Activated naive CD8-positive, alpha-beta T cell treated with anti-CD3 and anti-CD28 coated beads, Interleukin-2, amount 10 ng/mL, durations not matched to agents 7 days and 5 days (primary cell): ENCODE measurements around the gene HEXD. TPM values are rescaled to one million over a fixed set of nuclear protein-coding genes. Genes with fewer than 3 reads are reported as not detected.
A peak's percentile ranks its signal among the peaks of the same experiment; 100 is the strongest.
"Not testable (repeated sequence)": the region's sequence is repeated elsewhere in the genome, so short reads cannot be mapped to it uniquely, and the experiment has no call there.

Source experiments
- ATAC-seq: fragments of 150-1000 bp; cut with Tn5 transposase; one replicate; pipeline ENCODE4 v1.10.0; 2021; ENCODE audit warnings: low read depth, moderate library complexity
- POLR2A ChIA-PET: fragments of 350-600 bp; sonication (Branson Sonifier 250); formaldehyde crosslinking; loops from one replicate; lab custom pipeline; 2021; ENCODE audit warnings: antibody characterized with exemption; lab: Charles Lee
- DNase-seq: peaks from one replicate; pipeline ENCODE4 v3.0.0; 2021
- H3K27ac Mint-ChIP-seq: one replicate; pipeline ENCODE4 v1.8.0; 2022; ENCODE audit warnings: mild to moderate bottlenecking, mixed read lengths
- H3K27me3 Mint-ChIP-seq: one replicate; pipeline ENCODE4 v1.8.0; 2022; ENCODE audit warnings: mild to moderate bottlenecking, moderate library complexity, mixed read lengths
- H3K36me3 Mint-ChIP-seq: one replicate; pipeline ENCODE4 v1.8.0; 2021; ENCODE audit warnings: mild to moderate bottlenecking, mixed read lengths
- H3K4me1 Mint-ChIP-seq: one replicate; pipeline ENCODE4 v1.8.0; 2021; ENCODE audit warnings: mixed read lengths
- H3K4me3 Mint-ChIP-seq: one replicate; pipeline ENCODE4 v1.8.0; 2022; ENCODE audit warnings: mild to moderate bottlenecking, moderate library complexity, mixed read lengths
- H3K9me3 Mint-ChIP-seq: one replicate; pipeline ENCODE4 v1.8.0; 2021; ENCODE audit warnings: mixed read lengths
- total RNA-seq, 2 experiments: library from RNA; stranded (reverse); gene quantifications; one replicate each; pipeline ENCODE4 v1.2.3, GENCODE V29; 2021

The HEXD gene
- total RNA-seq, 2 experiments from 2014 or later = 84.1 to 84.8 TPM

GRCh38 chr17:82458179-82458884, 40.2 kb downstream of the HEXD start, which contains the start of gene NARF:
Gene NARF, plus strand, starts transcription at chr17:82458741. Its CDS starts 63 bp downstream, at chr17:82458804.
- DNase-seq (peak; percentile 96), ATAC-seq (peak; percentile 97)
- Mint-ChIP-seq H3K36me3 (peaks cover 25% of the 10 kb centered on the region), H3K4me3 (peak within 1 kb of the TSS; percentile 79), H3K9me3 (no peaks in the 10 kb centered on the region), H3K27me3 (no peaks in the 10 kb centered on the region), H3K27ac (peak within 1 kb of the TSS; percentile 95), H3K4me1 (peaks cover 32% of the 10 kb centered on the region)
- POLR2A ChIA-PET = interaction anchor here (0.5 to 1.7 kb wide), 9 partner anchors 9 to 405 kb away, joined by 3 to 17 read pairs (median 3); partner anchors contain the start of gene CD7

GRCh38 chr17:82458885-82459424, 40.8 kb downstream of the HEXD start:
- Mint-ChIP-seq H3K36me3 (peaks cover 29% of the 10 kb centered on the region), H3K27me3 (no peaks in the 10 kb centered on the region), H3K4me3 (peak overlapping the region; percentile 79), H3K27ac (peak overlapping the region; percentile 88), H3K4me1 (peaks cover 32% of the 10 kb centered on the region), H3K9me3 (no peaks in the 10 kb centered on the region)
- no peak for ATAC-seq
- POLR2A ChIA-PET = interaction anchor here (1.0 kb wide), 1 partner anchor 9 kb away, joined by 4 read pairs; no protein-coding TSS in a partner anchor
- DNase-seq = no peak

GRCh38 chr17:82459936-82460335, 41.8 kb downstream of the HEXD start:
- ATAC-seq, H3K27ac Mint-ChIP-seq, H3K9me3 Mint-ChIP-seq, DNase-seq, H3K27me3 Mint-ChIP-seq: not testable (repeated sequence)
- H3K4me1 Mint-ChIP-seq = peaks cover 34% of the 10 kb centered on the region
- H3K36me3 Mint-ChIP-seq = peaks cover 28% of the 10 kb centered on the region
- POLR2A ChIA-PET = interaction anchor here (0.6 to 1.0 kb wide), 3 partner anchors 10 to 29 kb away, joined by 3 to 4 read pairs (median 3); no protein-coding TSS in a partner anchor
- peak overlapping the region; percentile 79 for H3K4me3 Mint-ChIP-seq

- no peak for ATAC-seq
- no peak for DNase-seq
- H3K27me3 Mint-ChIP-seq = no peaks in the 10 kb centered on the region
- H3K4me3 Mint-ChIP-seq = no peak overlapping the region
- POLR2A ChIA-PET = interaction anchor here (1.1 to 1.4 kb wide), 2 partner anchors 12 kb away, joined by 3 to 4 read pairs; no protein-coding TSS in a partner anchor
- H3K36me3 Mint-ChIP-seq = peaks cover 34% of the 10 kb centered on the region
- H3K27ac Mint-ChIP-seq = peak overlapping the region; percentile 61
- no peaks in the 10 kb centered on the region for H3K9me3 Mint-ChIP-seq
- H3K4me1 Mint-ChIP-seq = peaks cover 33% of the 10 kb centered on the region
These were observed 43.8 kb downstream of the HEXD start for GRCh38 chr17:82461827-82462524.

- Mint-ChIP-seq H3K4me1 (peaks cover 23% of the 10 kb centered on the region), H3K4me3 (no peak overlapping the region), H3K9me3 (no peaks in the 10 kb centered on the region), H3K36me3 (peaks cover 35% of the 10 kb centered on the region), H3K27ac (peak overlapping the region; percentile 17), H3K27me3 (no peaks in the 10 kb centered on the region)
- ATAC-seq = no peak
- DNase-seq = no peak
- POLR2A ChIA-PET = interaction anchor here (1.1 kb wide), 1 partner anchor 14 kb away, joined by 3 read pairs; no protein-coding TSS in a partner anchor
These were observed 45.2 kb downstream of the HEXD start for GRCh38 chr17:82463391-82463790.

GRCh38 chr17:82463925-82464566, 45.9 kb downstream of the HEXD start:
- no peak overlapping the region for H3K4me3 Mint-ChIP-seq
- H3K27me3 Mint-ChIP-seq = no peaks in the 10 kb centered on the region
- no peaks in the 10 kb centered on the region for H3K9me3 Mint-ChIP-seq
- peaks cover 42% of the 10 kb centered on the region for H3K36me3 Mint-ChIP-seq
- ATAC-seq (no peak), DNase-seq (no peak)
- H3K4me1 Mint-ChIP-seq = peaks cover 27% of the 10 kb centered on the region
- no peak overlapping the region for H3K27ac Mint-ChIP-seq
- POLR2A ChIA-PET = interaction anchor here (0.6 kb wide), 1 partner anchor 45 kb away, joined by 3 read pairs; no protein-coding TSS in a partner anchor

DNA sequence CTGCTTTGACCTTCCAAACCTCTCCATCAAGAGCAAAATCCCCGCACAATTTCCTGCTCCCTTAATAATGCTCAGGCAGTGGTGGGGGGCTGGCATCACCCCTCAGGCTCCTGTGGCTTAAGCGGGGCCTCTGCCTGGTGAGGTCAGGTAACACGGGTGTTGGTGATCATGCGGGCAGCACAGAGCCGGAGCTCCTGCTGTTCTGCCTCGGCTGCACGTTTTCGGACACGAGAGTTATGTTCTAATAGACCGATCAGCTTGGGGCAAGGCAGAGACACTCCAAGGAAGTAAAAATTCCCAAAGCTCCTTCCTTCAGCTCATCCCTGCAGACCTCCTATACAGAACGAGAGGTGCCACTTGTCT, 46.4 kb downstream of the HEXD start:
- Mint-ChIP-seq H3K4me3 (no peak overlapping the region), H3K9me3 (no peaks in the 10 kb centered on the region), H3K36me3 (peaks cover 43% of the 10 kb centered on the region), H3K27ac (no peak overlapping the region), H3K27me3 (no peaks in the 10 kb centered on the region), H3K4me1 (peaks cover 23% of the 10 kb centered on the region)
- DNase-seq (no peak), ATAC-seq (no peak)
- POLR2A ChIA-PET = interaction anchor here (0.6 kb wide), 1 partner anchor 44 kb away, joined by 3 read pairs; no protein-coding TSS in a partner anchor

- no peak for ATAC-seq
- H3K4me3 Mint-ChIP-seq = no peak overlapping the region
- H3K9me3 Mint-ChIP-seq = no peaks in the 10 kb centered on the region
- DNase-seq = no peak
- POLR2A ChIA-PET = no interaction called here
- no peaks in the 10 kb centered on the region for H3K27me3 Mint-ChIP-seq
- peaks cover 44% of the 10 kb centered on the region for H3K36me3 Mint-ChIP-seq
- peaks cover 23% of the 10 kb centered on the region for H3K4me1 Mint-ChIP-seq
- H3K27ac Mint-ChIP-seq = no peak overlapping the region
These were observed 47.0 kb downstream of the HEXD start for GRCh38 chr17:82465023-82465603.

GRCh38 chr17:82468692-82469091, 50.5 kb downstream of the HEXD start:
- POLR2A ChIA-PET = no interaction called here
- no peaks in the 10 kb centered on the region for H3K27me3 Mint-ChIP-seq
- H3K27ac Mint-ChIP-seq = peak overlapping the region; percentile 32
- H3K4me3 Mint-ChIP-seq = no peak overlapping the region
- H3K9me3 Mint-ChIP-seq = no peaks in the 10 kb centered on the region
- peaks cover 13% of the 10 kb centered on the region for H3K4me1 Mint-ChIP-seq
- ATAC-seq (no peak), DNase-seq (no peak)
- H3K36me3 Mint-ChIP-seq = peaks cover 40% of the 10 kb centered on the region

GRCh38 chr17:82470065-82470464, 51.9 kb downstream of the HEXD start:
- DNase-seq (no peak), ATAC-seq (no peak)
- H3K36me3 Mint-ChIP-seq = peaks cover 41% of the 10 kb centered on the region
- H3K27ac Mint-ChIP-seq = no peak overlapping the region
- H3K27me3 Mint-ChIP-seq = no peaks in the 10 kb centered on the region
- POLR2A ChIA-PET = interaction anchor here (1.2 kb wide), 1 partner anchor 10 kb away, joined by 3 read pairs; no protein-coding TSS in a partner anchor
- no peak overlapping the region for H3K4me3 Mint-ChIP-seq
- H3K9me3 Mint-ChIP-seq = no peaks in the 10 kb centered on the region
- peaks cover 11% of the 10 kb centered on the region for H3K4me1 Mint-ChIP-seq

DNA sequence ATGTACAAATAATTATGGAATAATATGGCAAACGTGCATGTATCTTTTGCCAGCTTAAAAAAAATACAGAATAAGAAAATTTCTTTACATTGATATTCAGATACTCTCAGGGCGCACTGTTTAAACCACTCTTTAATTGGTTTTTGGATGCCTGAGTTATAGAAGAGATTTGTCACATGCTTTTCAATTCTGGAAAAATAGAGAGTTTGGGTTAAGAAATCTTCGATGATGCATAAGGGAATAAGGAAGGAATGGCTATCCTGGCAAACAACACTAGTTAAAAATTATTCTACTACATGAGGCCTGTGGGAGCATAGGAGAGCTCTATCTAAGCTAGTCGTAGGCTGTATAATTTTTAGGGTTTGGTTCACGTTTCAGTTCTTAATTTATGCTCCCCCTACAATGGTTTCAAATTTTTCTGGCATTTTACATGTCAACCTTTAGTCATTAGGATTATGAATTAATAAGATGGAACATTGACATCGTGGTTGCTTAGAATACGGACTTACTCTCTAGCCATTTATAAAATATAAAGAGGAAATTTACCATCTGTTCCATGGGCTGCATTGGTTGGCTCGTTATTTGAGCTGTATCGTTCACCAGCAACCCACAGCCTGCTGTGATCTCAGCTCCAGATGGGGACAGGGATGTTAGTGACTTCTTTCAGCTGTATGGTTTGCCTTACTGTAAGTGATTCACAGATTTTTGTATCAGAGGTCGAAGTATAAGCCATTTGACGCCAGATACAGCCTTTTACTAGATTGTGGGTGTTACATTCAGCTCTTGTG, 56.3 kb downstream of the HEXD start:
- Mint-ChIP-seq H3K27me3 (no peaks in the 10 kb centered on the region), H3K36me3 (peaks cover 28% of the 10 kb centered on the region), H3K4me3 (no peak overlapping the region), H3K4me1 (peaks cover 24% of the 10 kb centered on the region), H3K27ac (no peak overlapping the region), H3K9me3 (no peaks in the 10 kb centered on the region)
- POLR2A ChIA-PET = no interaction called here
- DNase-seq (no peak), ATAC-seq (no peak)

DNA sequence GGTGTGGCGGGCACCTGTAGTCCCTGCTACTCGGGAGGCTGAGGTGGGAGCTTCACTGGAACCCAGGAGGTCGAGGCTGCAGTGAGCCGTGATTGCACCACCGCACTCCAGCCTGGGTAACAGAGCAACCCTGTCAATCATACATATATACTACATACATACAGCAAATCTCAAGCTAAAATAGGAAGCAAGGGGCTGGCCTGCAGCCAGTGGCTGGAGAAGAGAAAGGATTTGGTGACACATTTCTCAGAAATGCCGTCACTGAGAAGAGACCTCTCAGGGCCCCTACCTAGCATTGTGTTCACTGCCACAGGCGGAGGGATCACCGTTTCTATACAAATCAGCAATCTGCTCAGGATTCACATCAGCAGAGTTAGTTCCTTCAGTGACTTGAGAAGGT, 57.3 kb downstream of the HEXD start:
- no peak for ATAC-seq
- Mint-ChIP-seq H3K9me3 (no peaks in the 10 kb centered on the region), H3K4me1 (peaks cover 22% of the 10 kb centered on the region), H3K27ac (no peak overlapping the region), H3K36me3 (peaks cover 23% of the 10 kb centered on the region), H3K27me3 (no peaks in the 10 kb centered on the region), H3K4me3 (no peak overlapping the region)
- DNase-seq = no peak
- POLR2A ChIA-PET = no interaction called here
